Transverse colon (tissue), 4 donors: Measurements from ENCODE around the gene MAP3K8. TPM values are rescaled to one million over a fixed set of nuclear protein-coding genes. Genes with fewer than 3 reads are reported as not detected.

Source experiments
- DNase-seq: peaks from one replicate; pipeline ENCODE4 v3.0.0-alpha.2; 2019
- H3K27ac ChIP-seq, 4 donors: fragments of 200-600 bp; sonication (generic); 2 replicates each; pipeline ENCODE4 v1.5.1; 2016 to 2018; ENCODE audit warnings: inconsistent platforms in 4 of 4
- H3K27me3 ChIP-seq: fragments of 200-600 bp; sonication (generic); 2 replicates; pipeline ENCODE4 v1.5.1; 2017; ENCODE audit warnings: inconsistent platforms
- H3K36me3 ChIP-seq, 4 donors: fragments of 200-600 bp; sonication (generic); 2 replicates each; pipeline ENCODE4 v1.5.1; 2017 to 2019; ENCODE audit warnings: inconsistent platforms in 4 of 4
- H3K4me1 ChIP-seq, 4 donors: fragments of 200-600 bp; sonication (generic); 2 replicates each; pipeline ENCODE4 v1.5.1; 2017 to 2020; ENCODE audit warnings: inconsistent platforms in 4 of 4
- H3K4me3 ChIP-seq, 4 donors: fragments of 200-600 bp; sonication (generic); 1 replicate in 1 of 4; 2 replicates in 3 of 4; pipeline versions ENCODE4 v1.5.1 to v1.6.1; 2017 to 2019; ENCODE audit warnings: inconsistent platforms in 4 of 4
- H3K9me3 ChIP-seq, 2 donors: fragments of 200-600 bp; sonication (generic); 2 replicates each; pipeline ENCODE4 v1.5.1; 2017 to 2019; ENCODE audit warnings: inconsistent platforms in 2 of 2
- CTCF ChIP-seq, 5 experiments: fragments of 200-600 bp in 3 of 5; fragments of 450-650 bp in 2 of 5; sonication (generic) in 3 of 5; IDR thresholded peaks; 1 replicate in 2 of 5; 2 replicates in 3 of 5; pipeline ENCODE4 v1.5.1; 2016 to 2017; ENCODE audit warnings: antibody characterized with exemption in 5 of 5, inconsistent platforms in 3 of 5, mild to moderate bottlenecking in 2 of 5, moderate library complexity in 1 of 5
- EP300 ChIP-seq: sonication (generic); formaldehyde crosslinking; IDR thresholded peaks from one replicate; pipeline ENCODE4 v1.6.1; 2017; ENCODE audit warnings: antibody characterized with exemption, low read depth
- POLR2A ChIP-seq: fragments of 450-650 bp; IDR thresholded peaks from one replicate; pipeline ENCODE4 v1.6.1; 2016; ENCODE audit warnings: antibody characterized with exemption, mild to moderate bottlenecking, moderate library complexity
- POLR2AphosphoS5 ChIP-seq, 3 donors: sonication (generic); formaldehyde crosslinking; IDR thresholded peaks; one replicate each; pipeline ENCODE4 v1.6.1; 2016; ENCODE audit warnings: antibody characterized with exemption in 3 of 3
- WGBS, 2 donors: methylation state at CpG; one replicate each; pipeline ENCODE4 v1.1.5; 2018; ENCODE audit warnings: low coverage in 1 of 2; 5-methylcytosine and 5-hydroxymethylcytosine counted together
- in situ Hi-C, 4 donors: fragments of 200-750 bp; cut with MboI; loops; one replicate each; pipeline versions ENCODE4 v1.15.0 to v1.15.1; 2017; ENCODE audit warnings: low sequenced_read_pairs in 3 of 4, low pct_ligation_motif_present in 1 of 4, low pct_unique_long_range_greater_than_20kb in 1 of 4
- intact Hi-C: fragments of 100-400 bp; cut with DNase I; formaldehyde crosslinking; loops from one replicate; pipeline ENCODE4 v1.15.1; 2023; ENCODE audit warnings: low total_unique reads
- total RNA-seq, 4 donors: library from RNA; depleted of rRNA; stranded (reverse); fragments of >200 nt; gene quantifications; one replicate each; pipeline ENCODE4 v1.1.0, GENCODE V29; 2016

MAP3K8 gene
- total RNA-seq = 10 to 100 TPM in 2 of 4 donors, 1 to 10 TPM in 2; 2.2 to 26.7 (median 11.8) TPM

- peak within 1 kb of the TSS; percentile 62 to 94 (median 90) for H3K4me3 ChIP-seq
- TF ChIP-seq POLR2A = peak; percentile 86
- TF ChIP-seq EP300 = no peak
- TF ChIP-seq POLR2AphosphoS5 (IDR thresholded peaks at IDR 0.05) = peak; percentile 80 to 93 (median 86)
- no peak for TF ChIP-seq CTCF (IDR thresholded peaks at IDR 0.05)
- H3K27ac ChIP-seq = peak within 1 kb of the TSS; percentile 98 to 99 (median 99)
- DNase-seq = peak; percentile 91
- peaks cover 20 to 63% (median 43%) of the 10 kb centered on the region in 4 donors for H3K4me1 ChIP-seq
- in situ Hi-C loops = no loop called here
- H3K36me3 ChIP-seq = no peaks in the 10 kb centered on the region
- intact Hi-C loops = no loop called here
- no peaks in the 10 kb centered on the region for H3K9me3 ChIP-seq
- H3K27me3 ChIP-seq = no peaks in the 10 kb centered on the region
- WGBS, 2 donors = 0% methylated on average over 44 of the region's 56 CpGs; no CpG with 5 or more reads in 1 of the 2 donors
Measured at GRCh38 chr10:30433730-30434272, at the start of gene MAP3K8. MAP3K8 (plus strand) TSS chr10:30434184; CDS start chr10:30438939, 4,755 bp downstream.

GRCh38 chr10:30384701-30385201 is 49.2 kb upstream of the MAP3K8 start:
- Histone ChIP-seq H3K4me1 (peaks cover 0 to 6% (median 0%) of the 10 kb centered on the region in 4 donors), H3K36me3 (no peaks in the 10 kb centered on the region), H3K27me3 (no peaks in the 10 kb centered on the region), H3K4me3 (no peak overlapping the region), H3K27ac (no peak overlapping the region), H3K9me3 (no peaks in the 10 kb centered on the region)
- intact Hi-C loops = no loop called here
- TF ChIP-seq EP300 = no peak
- TF ChIP-seq CTCF (IDR thresholded peaks at IDR 0.05) = peak; percentile 17 to 33 (median 31)
- no peak for TF ChIP-seq POLR2AphosphoS5 (IDR thresholded peaks at IDR 0.05)
- TF ChIP-seq POLR2A = no peak
- in situ Hi-C loops = no loop called here
- no peak for DNase-seq
- 42 to 51% methylated on average over 10 of the region's 10 CpGs for WGBS, 2 donors

GRCh38 chr10:30386801-30387588 is 47.0 kb upstream of the MAP3K8 start:
- H3K27ac ChIP-seq = no peak overlapping the region
- no peak for TF ChIP-seq CTCF (IDR thresholded peaks at IDR 0.05)
- no peak for TF ChIP-seq EP300
- no peak for TF ChIP-seq POLR2A
- no peak for TF ChIP-seq POLR2AphosphoS5 (IDR thresholded peaks at IDR 0.05)
- in situ Hi-C loops = no loop called here
- no peak overlapping the region for H3K4me3 ChIP-seq
- DNase-seq = no peak
- no peaks in the 10 kb centered on the region for H3K9me3 ChIP-seq
- peaks cover 0 to 6% (median 0%) of the 10 kb centered on the region in 4 donors for H3K4me1 ChIP-seq
- no peaks in the 10 kb centered on the region for H3K27me3 ChIP-seq
- intact Hi-C loops = no loop called here
- no peaks in the 10 kb centered on the region for H3K36me3 ChIP-seq
- 60 to 84% methylated on average over 1 to 13 of the region's 13 CpGs for WGBS, 2 donors

GRCh38 chr10:30387646-30388243 is 46.2 kb upstream of the MAP3K8 start:
- Histone ChIP-seq H3K9me3 (no peaks in the 10 kb centered on the region), H3K4me3 (no peak overlapping the region), H3K27me3 (no peaks in the 10 kb centered on the region), H3K27ac (no peak overlapping the region), H3K36me3 (no peaks in the 10 kb centered on the region), H3K4me1 (peaks cover 0 to 8% (median 0%) of the 10 kb centered on the region in 4 donors)
- TF ChIP-seq CTCF (IDR thresholded peaks at IDR 0.05) (no peak), POLR2A (no peak), POLR2AphosphoS5 (IDR thresholded peaks at IDR 0.05) (no peak), EP300 (no peak)
- 86% methylated on average over 3 of the region's 3 CpGs; no CpG with 5 or more reads in 1 of the 2 donors for WGBS, 2 donors
- DNase-seq = no peak
- in situ Hi-C loops = no loop called here
- intact Hi-C loops = no loop called here
